Neutrophil (primary cell): ENCODE measurements around the gene NFU1.

Source experiments
- H3K27ac ChIP-seq: fragments of 200-600 bp; sonication (generic); 2 replicates; pipeline ENCODE4 v1.5.1; 2016; ENCODE audit warnings: mild to moderate bottlenecking, moderate library complexity
- H3K27me3 ChIP-seq: fragments of 200-600 bp; sonication (generic); 2 replicates; pipeline ENCODE4 v1.6.0; 2016; ENCODE audit warnings: mild to moderate bottlenecking
- H3K36me3 ChIP-seq: fragments of 200-600 bp; sonication (generic); 2 replicates; pipeline ENCODE4 v1.5.1; 2017
- H3K4me1 ChIP-seq, 2 experiments: fragments of 200-600 bp in 1 of 2; sonication (generic) in 1 of 2; 1 replicate in 1 of 2; 2 replicates in 1 of 2; pipeline versions ENCODE4 v1.5.1 to v1.6.1; 2013 to 2016; ENCODE audit warnings: low read depth in 1 of 2, low read length in 1 of 2, mild to moderate bottlenecking in 1 of 2, moderate library complexity in 1 of 2; ENCODE audit not compliant: control insufficient read depth in 1 of 2, insufficient read depth in 1 of 2
- H3K4me3 ChIP-seq, 2 experiments: fragments of 200-600 bp in 1 of 2; sonication (generic) in 1 of 2; 1 replicate in 1 of 2; 2 replicates in 1 of 2; pipeline ENCODE4 v1.5.1; 2013 to 2016; ENCODE audit warnings: low read depth in 1 of 2, low read length in 1 of 2, mild to moderate bottlenecking in 1 of 2, moderate library complexity in 1 of 2
- H3K9me3 ChIP-seq: fragments of 200-600 bp; sonication (generic); 2 replicates; pipeline ENCODE4 v1.5.1; 2016
- TF ChIP-seq, protein P1 (sequence below): fragments of 200-600 bp; sonication (generic); IDR thresholded peaks from 2 replicates; pipeline ENCODE4 v1.5.1; 2016; ENCODE audit warnings: antibody characterized with exemption

NFU1 gene

DNA sequence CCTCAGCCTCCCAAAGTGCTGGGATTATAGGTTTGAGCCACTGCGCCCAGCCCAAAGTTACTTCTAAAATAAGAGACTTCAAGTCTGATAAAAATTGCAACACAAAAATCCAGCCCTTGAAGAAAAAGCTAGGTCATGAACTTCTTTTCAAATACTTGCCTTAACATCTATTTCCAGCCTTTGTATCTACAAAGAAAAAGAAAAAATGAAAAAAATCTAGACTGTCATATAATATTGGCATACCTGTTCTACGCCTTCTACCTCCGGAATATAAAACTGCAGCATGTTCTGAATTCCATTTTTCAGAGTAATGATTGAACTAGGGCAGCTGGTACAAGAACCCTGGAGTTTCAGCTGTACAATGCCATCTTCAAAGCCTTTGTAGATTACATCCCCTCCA, 37.1 kb downstream of the NFU1 start:
- Histone ChIP-seq H3K9me3 (no peaks in the 10 kb centered on the region), H3K27ac (no peak overlapping the region), H3K4me1 (no peaks in the 10 kb centered on the region), H3K4me3 (no peak overlapping the region), H3K27me3 (no peaks in the 10 kb centered on the region), H3K36me3 (peaks cover 76% of the 10 kb centered on the region)
- TF ChIP-seq, protein P1, sequence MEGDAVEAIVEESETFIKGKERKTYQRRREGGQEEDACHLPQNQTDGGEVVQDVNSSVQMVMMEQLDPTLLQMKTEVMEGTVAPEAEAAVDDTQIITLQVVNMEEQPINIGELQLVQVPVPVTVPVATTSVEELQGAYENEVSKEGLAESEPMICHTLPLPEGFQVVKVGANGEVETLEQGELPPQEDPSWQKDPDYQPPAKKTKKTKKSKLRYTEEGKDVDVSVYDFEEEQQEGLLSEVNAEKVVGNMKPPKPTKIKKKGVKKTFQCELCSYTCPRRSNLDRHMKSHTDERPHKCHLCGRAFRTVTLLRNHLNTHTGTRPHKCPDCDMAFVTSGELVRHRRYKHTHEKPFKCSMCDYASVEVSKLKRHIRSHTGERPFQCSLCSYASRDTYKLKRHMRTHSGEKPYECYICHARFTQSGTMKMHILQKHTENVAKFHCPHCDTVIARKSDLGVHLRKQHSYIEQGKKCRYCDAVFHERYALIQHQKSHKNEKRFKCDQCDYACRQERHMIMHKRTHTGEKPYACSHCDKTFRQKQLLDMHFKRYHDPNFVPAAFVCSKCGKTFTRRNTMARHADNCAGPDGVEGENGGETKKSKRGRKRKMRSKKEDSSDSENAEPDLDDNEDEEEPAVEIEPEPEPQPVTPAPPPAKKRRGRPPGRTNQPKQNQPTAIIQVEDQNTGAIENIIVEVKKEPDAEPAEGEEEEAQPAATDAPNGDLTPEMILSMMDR = no peak

DNA sequence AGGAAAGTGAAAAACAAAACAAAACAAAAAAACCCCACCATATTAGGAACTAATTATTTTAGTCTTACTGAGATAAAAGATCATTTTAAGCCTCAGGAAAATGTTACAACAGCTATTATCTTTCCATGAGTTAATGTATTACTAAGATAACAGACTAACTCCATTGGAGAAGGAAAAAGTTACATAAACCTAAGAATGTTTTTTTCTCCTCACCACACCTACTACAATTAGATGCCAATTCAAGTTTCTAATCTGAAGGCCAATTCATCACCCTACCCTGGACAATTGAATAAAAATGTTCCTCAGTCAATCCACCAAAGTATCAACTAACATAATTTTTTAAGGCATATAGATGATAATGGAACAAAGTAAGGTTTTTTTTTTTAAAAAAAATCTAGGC, 40.0 kb downstream of the NFU1 start:
- Histone ChIP-seq H3K36me3 (peaks cover 69% of the 10 kb centered on the region), H3K4me1 (no peaks in the 10 kb centered on the region), H3K4me3 (no peak overlapping the region), H3K9me3 (no peaks in the 10 kb centered on the region), H3K27me3 (no peaks in the 10 kb centered on the region), H3K27ac (no peak overlapping the region)
- TF ChIP-seq, protein P1 = no peak

DNA sequence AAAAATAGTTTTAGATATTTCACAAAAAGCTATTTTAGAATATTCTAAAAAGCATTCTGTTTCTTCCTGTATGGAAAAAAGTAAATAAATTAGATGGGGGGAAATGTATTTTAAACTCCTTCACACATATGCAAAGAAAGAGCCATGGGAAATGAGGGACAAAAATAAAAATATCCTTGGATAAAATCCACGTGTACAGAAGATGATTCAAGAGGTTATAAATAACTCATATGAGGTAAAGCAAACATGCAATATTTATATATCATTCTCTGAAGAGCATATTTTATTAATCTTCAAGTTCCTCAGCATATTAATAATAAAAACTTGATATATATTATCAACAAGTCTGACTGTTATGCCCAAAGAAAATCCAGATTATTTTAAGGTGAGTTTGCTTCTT, 41.4 kb downstream of the NFU1 start:
- Histone ChIP-seq H3K9me3 (no peaks in the 10 kb centered on the region), H3K36me3 (peaks cover 57% of the 10 kb centered on the region), H3K4me1 (peaks cover 0 to 1% of the 10 kb centered on the region in 2 experiments), H3K27me3 (no peaks in the 10 kb centered on the region), H3K4me3 (no peak overlapping the region), H3K27ac (no peak overlapping the region)
- TF ChIP-seq, protein P1 = no peak

DNA sequence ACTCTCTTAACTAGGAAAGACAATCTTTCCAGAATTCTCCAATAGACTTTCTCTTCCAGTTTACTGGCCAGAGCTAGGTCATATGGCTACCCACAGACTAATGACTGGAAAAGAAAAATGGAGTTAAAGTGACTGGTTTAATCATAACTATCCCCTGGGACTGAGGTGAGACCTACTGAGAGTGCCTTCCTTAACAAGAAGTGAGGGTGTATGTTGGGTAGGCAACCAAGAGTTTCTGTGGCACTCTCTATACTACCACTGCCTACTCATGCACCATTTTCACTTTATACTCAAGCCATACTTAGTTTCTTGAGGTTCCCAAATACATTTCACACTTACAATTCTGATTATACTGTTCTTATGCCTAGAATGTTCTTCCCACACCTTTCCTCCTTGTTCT, 43.3 kb downstream of the NFU1 start:
- TF ChIP-seq, protein P1 = no peak
- H3K36me3 ChIP-seq = peaks cover 39% of the 10 kb centered on the region

DNA sequence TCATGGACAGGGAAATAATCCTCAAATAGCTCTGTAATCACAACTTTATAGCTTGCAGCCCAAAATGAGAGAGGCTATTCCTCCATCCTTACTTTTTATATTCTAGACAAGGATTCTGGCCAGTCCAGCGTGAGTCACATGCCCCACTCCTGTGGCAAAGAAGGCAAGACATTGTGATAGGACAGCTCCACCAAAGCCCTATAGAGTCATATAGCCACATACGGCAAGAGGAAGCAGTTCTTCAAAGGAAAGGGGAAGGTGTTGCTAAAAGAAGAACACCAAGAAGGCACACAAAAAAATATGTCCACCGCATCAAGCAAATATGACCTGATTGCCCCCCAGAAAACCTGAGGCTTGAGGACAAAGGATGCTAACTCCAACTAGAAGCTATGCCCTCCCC, 46.8 kb downstream of the NFU1 start:
- H3K27ac ChIP-seq = peak overlapping the region; percentile 45
- H3K4me1 ChIP-seq = peaks cover 26 to 30% of the 10 kb centered on the region in 2 experiments
- H3K4me3 ChIP-seq = no peak overlapping the region
- H3K36me3 ChIP-seq = peaks cover 19% of the 10 kb centered on the region
- H3K27me3 ChIP-seq = no peaks in the 10 kb centered on the region
- TF ChIP-seq, protein P1 = no peak
- no peaks in the 10 kb centered on the region for H3K9me3 ChIP-seq

More for the DNA sequence above, 43.3 kb downstream of the NFU1 start:
- Histone ChIP-seq H3K9me3 (no peaks in the 10 kb centered on the region), H3K27ac (no peak overlapping the region), H3K4me1 (peaks cover 7 to 8% of the 10 kb centered on the region in 2 experiments), H3K27me3 (no peaks in the 10 kb centered on the region), H3K4me3 (no peak overlapping the region)

DNA sequence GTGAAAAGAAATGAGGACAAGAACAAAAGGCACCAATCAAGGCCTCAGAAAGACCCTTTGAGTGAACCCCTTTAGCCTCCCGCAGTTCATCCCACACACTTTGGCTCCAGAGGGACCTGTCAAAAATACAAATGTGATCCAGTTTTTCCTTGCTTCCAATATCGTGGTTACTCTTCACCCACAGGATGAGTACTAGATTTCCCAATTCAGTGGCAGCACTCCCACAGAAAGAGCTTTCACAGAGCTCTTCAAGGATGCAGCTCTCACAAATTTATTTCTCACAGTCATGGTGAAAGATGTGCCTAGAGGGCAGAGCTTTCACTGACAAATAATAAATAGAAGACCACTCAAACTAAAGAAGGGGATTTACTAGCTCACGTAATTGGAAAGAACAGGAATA, 47.2 kb downstream of the NFU1 start:
- H3K4me3 ChIP-seq = no peak overlapping the region
- H3K4me1 ChIP-seq = peaks cover 27 to 30% of the 10 kb centered on the region in 2 experiments
- H3K9me3 ChIP-seq = no peaks in the 10 kb centered on the region
- no peak overlapping the region for H3K27ac ChIP-seq
- peaks cover 17% of the 10 kb centered on the region for H3K36me3 ChIP-seq
- TF ChIP-seq, protein P1 = no peak
- no peaks in the 10 kb centered on the region for H3K27me3 ChIP-seq
